ENCODE data around the gene SPN. TPM values are rescaled to one million over a fixed set of nuclear protein-coding genes. Genes with fewer than 3 reads are reported as not detected.

The SPN gene
- total RNA-seq, 1 experiment from 2014 or later = not detected

DNA sequence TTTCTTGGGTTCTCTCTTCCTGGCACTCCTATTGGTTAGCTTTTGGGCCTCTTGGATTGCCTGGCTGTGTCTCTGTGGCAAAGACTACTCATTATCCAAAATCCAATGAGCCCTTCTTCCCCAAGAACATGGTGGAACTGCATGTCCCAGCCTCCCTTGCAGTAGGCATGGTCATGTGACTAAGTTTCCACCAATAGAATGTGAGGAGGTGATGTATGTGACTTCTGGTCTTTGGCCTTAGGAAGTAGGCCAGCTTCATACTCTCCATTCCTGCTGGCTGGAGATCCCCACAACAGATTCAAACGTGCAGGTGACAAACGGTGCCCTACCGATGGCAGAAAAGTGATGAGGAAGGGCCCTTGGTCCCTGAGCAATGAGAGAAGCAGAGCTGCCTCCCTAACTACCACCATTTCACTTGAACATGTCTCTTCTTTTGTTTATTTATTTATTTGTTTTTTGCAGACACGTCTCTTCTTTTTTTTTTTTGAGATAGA lies 17.3 kb upstream of the SPN start:
- H3K4me1 ChIP-seq = peaks cover 8% of the 10 kb centered on the region; the same call in 1 of the 2 replicates
- CTCF ChIA-PET = no interaction called here
- Mint-ChIP-seq H3K27me3 (ENCODE audit: insufficient read depth, unreplicated experiment) (no peaks in the 10 kb centered on the region), H3K9me3 (ENCODE audit: unreplicated experiment) (no peaks in the 10 kb centered on the region), H3K36me3 (ENCODE audit: insufficient read depth, unreplicated experiment) (no peaks in the 10 kb centered on the region), H3K4me3 (ENCODE audit: unreplicated experiment) (no peak overlapping the region), H3K27ac (ENCODE audit: unreplicated experiment) (no peak overlapping the region), H3K4me1 (ENCODE audit: low read depth, unreplicated experiment) (peaks cover 7% of the 10 kb centered on the region)
- H3K36me3 ChIP-seq (ENCODE audit: control insufficient read depth, insufficient read depth, low read length) = no peaks in the 10 kb centered on the region
- intact Hi-C loops (cut with micrococcal nuclease; ENCODE audit: unreplicated experiment) = loop anchor here (2.0 kb wide), 1 partner anchor 31 kb away; no protein-coding TSS in a partner anchor
- POLR2A ChIA-PET = no interaction called here
- H3K27me3 ChIP-seq (replicated peaks; ENCODE audit: control insufficient read depth, insufficient read depth, low read length) = no peaks in the 10 kb centered on the region
- no peaks in the 10 kb centered on the region for H3K9me3 ChIP-seq
- DNase-seq = peak; percentile 62 to 72
- no peak overlapping the region for H3K4me3 ChIP-seq (ENCODE audit: low read depth, low read length)
- TF ChIP-seq, protein P1, sequence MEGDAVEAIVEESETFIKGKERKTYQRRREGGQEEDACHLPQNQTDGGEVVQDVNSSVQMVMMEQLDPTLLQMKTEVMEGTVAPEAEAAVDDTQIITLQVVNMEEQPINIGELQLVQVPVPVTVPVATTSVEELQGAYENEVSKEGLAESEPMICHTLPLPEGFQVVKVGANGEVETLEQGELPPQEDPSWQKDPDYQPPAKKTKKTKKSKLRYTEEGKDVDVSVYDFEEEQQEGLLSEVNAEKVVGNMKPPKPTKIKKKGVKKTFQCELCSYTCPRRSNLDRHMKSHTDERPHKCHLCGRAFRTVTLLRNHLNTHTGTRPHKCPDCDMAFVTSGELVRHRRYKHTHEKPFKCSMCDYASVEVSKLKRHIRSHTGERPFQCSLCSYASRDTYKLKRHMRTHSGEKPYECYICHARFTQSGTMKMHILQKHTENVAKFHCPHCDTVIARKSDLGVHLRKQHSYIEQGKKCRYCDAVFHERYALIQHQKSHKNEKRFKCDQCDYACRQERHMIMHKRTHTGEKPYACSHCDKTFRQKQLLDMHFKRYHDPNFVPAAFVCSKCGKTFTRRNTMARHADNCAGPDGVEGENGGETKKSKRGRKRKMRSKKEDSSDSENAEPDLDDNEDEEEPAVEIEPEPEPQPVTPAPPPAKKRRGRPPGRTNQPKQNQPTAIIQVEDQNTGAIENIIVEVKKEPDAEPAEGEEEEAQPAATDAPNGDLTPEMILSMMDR (IDR thresholded peaks at IDR 0.05; ENCODE audit: insufficient read depth in 1 of 2, low read depth in 1 of 2, low read length in 1 of 2, severe bottlenecking in 1 of 2, unreplicated experiment in 1 of 2) = no peak
- no TSS peak for BruUV-seq (replicated peaks)

DNA sequence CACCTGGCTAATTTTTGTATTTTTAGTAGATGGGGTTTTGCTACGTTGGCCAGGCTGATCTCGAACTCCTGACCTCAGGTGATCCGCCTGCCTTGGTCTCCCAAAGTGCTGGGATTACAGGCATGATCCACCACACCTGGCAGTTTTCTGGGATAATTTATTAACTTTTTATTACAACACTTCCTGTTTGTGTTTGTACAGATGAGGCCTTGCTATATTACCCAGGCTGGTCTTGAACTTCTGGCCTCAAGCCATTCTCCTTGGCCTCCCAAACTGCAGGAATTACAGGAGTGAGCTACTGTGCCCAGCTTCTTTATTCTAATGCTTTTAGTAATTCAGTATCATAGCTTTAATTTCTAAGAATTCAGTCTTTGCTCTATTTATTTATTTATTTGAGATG lies 16.1 kb upstream of the SPN start:
- DNase-seq = no peak
- Mint-ChIP-seq H3K4me1 (ENCODE audit: low read depth, unreplicated experiment) (peaks cover 7% of the 10 kb centered on the region), H3K27ac (ENCODE audit: unreplicated experiment) (no peak overlapping the region), H3K4me3 (ENCODE audit: unreplicated experiment) (no peak overlapping the region), H3K36me3 (ENCODE audit: insufficient read depth, unreplicated experiment) (no peaks in the 10 kb centered on the region), H3K9me3 (ENCODE audit: unreplicated experiment) (no peaks in the 10 kb centered on the region), H3K27me3 (ENCODE audit: insufficient read depth, unreplicated experiment) (no peaks in the 10 kb centered on the region)
- H3K36me3 ChIP-seq (ENCODE audit: control insufficient read depth, insufficient read depth, low read length) = no peaks in the 10 kb centered on the region
- BruUV-seq (replicated peaks) = no TSS peak
- H3K4me3 ChIP-seq (ENCODE audit: low read depth, low read length) = no peak overlapping the region
- intact Hi-C loops (cut with micrococcal nuclease; ENCODE audit: unreplicated experiment) = no loop called here
- POLR2A ChIA-PET = interaction anchor here (1.2 kb wide), 1 partner anchor 29 kb away, joined by 8 read pairs; no protein-coding TSS in a partner anchor
- no peaks in the 10 kb centered on the region for H3K9me3 ChIP-seq
- TF ChIP-seq, protein P1 (IDR thresholded peaks at IDR 0.05; ENCODE audit: insufficient read depth in 1 of 2, low read depth in 1 of 2, low read length in 1 of 2, severe bottlenecking in 1 of 2, unreplicated experiment in 1 of 2) = no peak
- H3K4me1 ChIP-seq = peaks cover 14% of the 10 kb centered on the region
- CTCF ChIA-PET = no interaction called here
- H3K27me3 ChIP-seq (replicated peaks; ENCODE audit: control insufficient read depth, insufficient read depth, low read length) = no peaks in the 10 kb centered on the region

DNA sequence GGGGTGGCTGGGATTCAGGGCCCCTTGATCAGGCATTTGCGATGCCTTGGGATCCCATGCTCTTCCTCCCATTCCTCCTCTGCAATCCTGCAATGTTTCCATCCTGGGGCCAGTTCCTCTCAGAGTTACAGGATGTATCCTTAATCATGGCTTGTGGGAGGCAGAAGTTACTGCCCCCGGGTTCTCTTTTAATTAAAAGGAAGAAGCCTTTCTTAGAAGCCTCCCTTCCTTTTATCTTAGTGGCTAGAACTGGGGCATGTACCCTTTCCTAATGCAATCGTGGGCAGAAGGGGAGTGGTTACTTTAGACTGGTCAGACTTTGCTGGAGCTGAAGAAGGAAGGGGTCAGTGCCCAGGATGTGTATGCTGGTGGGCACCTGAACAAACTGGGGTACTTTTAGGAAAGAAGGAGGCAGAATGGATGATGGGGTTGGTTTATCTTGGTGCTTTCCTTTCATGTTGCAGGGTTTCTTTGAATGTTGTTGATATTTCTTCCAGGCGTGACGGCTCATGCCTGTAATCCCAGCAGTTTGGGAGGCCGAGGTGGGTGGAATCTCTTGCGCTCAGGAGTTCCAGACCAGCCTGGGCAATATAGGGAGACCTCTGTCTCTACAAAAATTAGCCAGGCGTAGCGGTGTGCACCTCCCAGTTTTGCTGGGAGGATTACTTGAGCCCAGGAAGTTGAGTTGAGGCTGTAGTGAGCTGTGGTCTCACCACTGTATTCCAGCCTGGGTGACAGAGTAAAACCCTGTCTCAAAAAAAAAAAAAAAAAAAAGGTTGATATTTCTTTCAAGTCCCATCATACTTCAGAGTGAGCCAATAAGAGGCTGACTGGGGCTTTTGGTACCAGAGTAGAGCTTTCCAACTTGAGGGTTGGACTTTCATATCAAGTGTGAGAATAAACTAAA lies 13.2 kb upstream of the SPN start:
- H3K4me3 Mint-ChIP-seq (ENCODE audit: unreplicated experiment) = no peak overlapping the region
- intact Hi-C loops (cut with micrococcal nuclease; ENCODE audit: unreplicated experiment) = no loop called here
- ChIA-PET CTCF (no interaction called here), POLR2A (interaction anchor here (0.7 kb wide), 1 partner anchor 30 kb away, joined by 3 read pairs; no protein-coding TSS in a partner anchor)
- Histone ChIP-seq H3K36me3 (ENCODE audit: control insufficient read depth, insufficient read depth, low read length) (no peaks in the 10 kb centered on the region), H3K4me3 (ENCODE audit: low read depth, low read length) (no peak overlapping the region), H3K9me3 (no peaks in the 10 kb centered on the region), H3K27me3 (replicated peaks; ENCODE audit: control insufficient read depth, insufficient read depth, low read length) (no peaks in the 10 kb centered on the region), H3K4me1 (peaks cover 19% of the 10 kb centered on the region)
- BruUV-seq (replicated peaks) = no TSS peak
- no peak overlapping the region for H3K27ac Mint-ChIP-seq (ENCODE audit: unreplicated experiment)
- H3K4me1 Mint-ChIP-seq (ENCODE audit: low read depth, unreplicated experiment) = peaks cover 18% of the 10 kb centered on the region
- TF ChIP-seq, protein P1 (IDR thresholded peaks at IDR 0.05; ENCODE audit: insufficient read depth in 1 of 2, low read depth in 1 of 2, low read length in 1 of 2, severe bottlenecking in 1 of 2, unreplicated experiment in 1 of 2) = no peak
- no peaks in the 10 kb centered on the region for H3K36me3 Mint-ChIP-seq (ENCODE audit: insufficient read depth, unreplicated experiment)
- no peak for DNase-seq
- H3K27me3 Mint-ChIP-seq (ENCODE audit: insufficient read depth, unreplicated experiment) = no peaks in the 10 kb centered on the region
- H3K9me3 Mint-ChIP-seq (ENCODE audit: unreplicated experiment) = no peaks in the 10 kb centered on the region
